Putamen (tissue), 1 donor: ENCODE data around the gene RDH12.

Source experiments
- DNase-seq: peaks from one replicate; pipeline ENCODE4 v3.0.0-alpha.2; 2016; ENCODE audit warnings: low spot score

Gene RDH12

GRCh38 chr14:67749341-67750084 is 47.8 kb downstream of the RDH12 start:
- DNase-seq = no peak

DNA sequence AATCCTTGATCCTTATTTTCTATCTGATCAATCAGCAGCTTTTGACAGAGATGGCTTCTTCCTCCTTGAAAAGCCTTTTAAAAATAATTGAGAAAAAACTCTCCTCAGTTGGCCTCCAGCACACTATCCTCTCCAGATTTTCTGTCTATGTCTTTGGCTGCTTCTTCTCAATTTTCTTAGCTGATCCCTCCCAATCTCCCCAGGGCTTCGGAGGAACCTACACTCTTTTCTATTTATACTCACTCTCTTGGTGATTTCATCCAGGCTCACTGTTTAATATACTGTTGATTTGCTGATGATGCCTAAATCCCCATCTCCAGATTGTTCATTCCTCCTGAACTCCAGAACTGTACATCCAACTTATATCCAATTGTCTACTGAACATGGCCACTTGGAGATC is 54.8 kb downstream of the RDH12 start:
- no peak for DNase-seq

GRCh38 chr14:67757175-67757574 is 55.5 kb downstream of the RDH12 start:
- DNase-seq = no peak

DNA sequence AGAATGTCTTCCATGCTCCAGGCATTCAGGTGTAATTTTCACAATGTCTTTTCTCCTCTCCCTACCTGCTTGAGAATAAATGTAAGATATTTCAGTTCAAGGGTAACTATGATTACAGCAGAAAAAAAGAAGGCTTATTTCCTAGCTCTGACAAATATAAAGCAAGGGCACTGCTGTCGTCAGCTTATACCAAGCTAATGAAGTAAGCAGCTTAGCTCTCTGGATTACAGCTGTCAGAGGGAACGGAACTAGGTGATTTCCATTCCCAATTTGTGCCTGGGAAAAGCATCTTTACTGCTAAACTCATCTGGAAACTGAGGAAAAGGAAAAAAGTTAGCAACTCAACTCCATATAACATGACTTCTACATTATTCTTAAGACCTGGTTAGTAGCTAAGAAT is 58.2 kb downstream of the RDH12 start:
- no peak for DNase-seq

DNA sequence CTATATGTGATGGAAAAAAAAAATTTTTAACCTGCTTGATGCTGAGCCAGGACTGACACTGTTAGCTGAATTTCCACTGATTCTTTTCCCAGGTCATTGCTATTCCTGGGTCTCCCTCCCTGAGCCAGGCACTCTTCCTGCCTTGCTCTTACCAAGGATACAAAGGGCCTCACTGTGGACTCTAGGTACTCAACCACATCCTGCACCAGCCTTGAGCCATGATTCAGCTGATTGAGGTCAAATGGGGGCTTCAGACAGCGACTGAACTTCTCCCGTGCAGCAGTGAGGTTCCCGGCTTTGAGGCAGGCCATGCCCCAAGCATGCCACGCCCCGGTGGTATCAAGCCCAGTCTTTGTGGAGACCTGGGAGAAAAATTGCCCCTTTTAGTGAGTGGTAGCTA is 60.4 kb downstream of the RDH12 start:
- no peak for DNase-seq

DNA sequence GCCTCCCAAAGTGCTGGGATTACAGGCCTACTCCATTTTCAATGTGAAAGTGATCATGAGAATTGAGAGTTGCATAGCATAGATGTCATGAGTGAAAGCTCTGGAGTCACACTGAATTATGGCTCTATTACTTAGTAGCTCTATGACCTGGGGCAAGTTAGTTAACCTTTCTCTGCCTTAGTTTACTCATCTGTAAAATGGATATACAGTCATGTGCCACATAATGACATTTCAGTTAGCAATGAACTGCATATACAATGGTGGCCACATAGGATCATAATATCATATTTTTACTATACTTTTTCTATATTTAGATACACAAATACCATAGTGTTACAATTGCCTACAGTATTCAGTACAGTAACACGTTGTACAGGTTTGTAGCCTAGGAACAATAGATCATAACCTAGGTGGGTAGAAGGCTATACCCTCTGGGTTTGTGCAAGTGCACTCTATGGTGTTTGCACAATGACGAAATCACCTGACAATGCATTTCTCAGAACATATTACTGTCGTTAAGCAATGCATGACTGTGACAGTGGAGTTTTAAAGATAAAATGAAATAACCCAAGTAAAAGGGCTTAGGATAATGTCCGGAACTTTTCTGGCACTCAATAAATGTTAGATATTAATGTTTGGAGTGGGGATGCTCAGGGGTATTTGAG is 61.6 kb downstream of the RDH12 start:
- DNase-seq = no peak

DNA sequence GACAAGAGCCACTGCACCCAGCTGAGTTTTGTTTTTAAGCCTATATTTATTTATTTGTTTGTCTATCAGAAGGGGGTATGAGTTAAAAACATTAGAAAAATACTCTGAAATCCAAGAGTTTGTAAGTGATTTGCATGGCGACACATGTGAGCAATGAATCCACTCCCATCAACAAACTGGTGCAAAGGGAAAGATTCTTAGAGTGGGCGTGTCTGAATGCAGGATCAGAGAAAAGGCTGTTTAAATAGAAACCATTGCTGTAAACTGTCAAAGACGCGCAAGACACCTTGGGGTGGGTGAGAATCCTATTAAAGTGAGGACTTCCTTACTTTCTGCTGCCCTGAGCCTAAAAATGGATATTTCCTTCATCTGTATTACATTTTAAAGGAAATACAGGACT is 62.8 kb downstream of the RDH12 start:
- DNase-seq = peak; percentile 4

- peak; percentile 32 for DNase-seq
These were observed 63.6 kb downstream of the RDH12 start for GRCh38 chr14:67765192-67765834.

DNA sequence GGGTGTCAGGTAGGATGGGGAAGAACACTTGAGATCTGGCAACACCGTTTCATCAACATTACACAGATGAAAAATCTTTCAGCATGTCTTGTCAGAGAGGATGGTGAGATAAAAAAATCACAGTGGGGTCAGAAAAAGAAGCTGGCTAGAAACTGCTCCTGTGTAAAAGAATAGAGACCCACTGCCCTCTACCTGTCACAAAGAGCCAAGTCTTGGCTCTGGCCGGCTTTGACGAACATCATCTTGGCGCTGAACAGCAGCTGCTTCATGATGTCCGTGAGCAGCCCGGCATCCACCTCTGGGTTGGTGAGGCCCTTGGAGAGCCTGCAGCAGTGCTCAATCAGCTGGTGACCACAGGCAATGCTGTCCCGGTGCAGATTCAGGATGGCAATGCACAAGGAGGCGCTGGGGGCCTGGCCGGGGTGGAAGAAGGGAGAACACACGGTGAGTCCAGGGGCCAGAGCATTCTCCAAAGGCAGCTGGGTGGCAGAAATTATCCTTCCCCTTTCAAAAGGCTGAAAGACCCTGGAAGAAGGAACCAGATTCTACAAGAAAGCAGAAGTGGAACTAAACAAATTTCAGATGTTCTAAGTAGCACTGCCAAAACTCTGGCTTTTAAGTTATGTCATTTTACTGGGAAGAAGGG is 64.5 kb downstream of the RDH12 start:
- DNase-seq = peak; percentile 21

GRCh38 chr14:67768219-67768618 is 66.5 kb downstream of the RDH12 start:
- DNase-seq = no peak

- no peak for DNase-seq
These were observed 72.2 kb downstream of the RDH12 start for GRCh38 chr14:67773844-67774377.

DNA sequence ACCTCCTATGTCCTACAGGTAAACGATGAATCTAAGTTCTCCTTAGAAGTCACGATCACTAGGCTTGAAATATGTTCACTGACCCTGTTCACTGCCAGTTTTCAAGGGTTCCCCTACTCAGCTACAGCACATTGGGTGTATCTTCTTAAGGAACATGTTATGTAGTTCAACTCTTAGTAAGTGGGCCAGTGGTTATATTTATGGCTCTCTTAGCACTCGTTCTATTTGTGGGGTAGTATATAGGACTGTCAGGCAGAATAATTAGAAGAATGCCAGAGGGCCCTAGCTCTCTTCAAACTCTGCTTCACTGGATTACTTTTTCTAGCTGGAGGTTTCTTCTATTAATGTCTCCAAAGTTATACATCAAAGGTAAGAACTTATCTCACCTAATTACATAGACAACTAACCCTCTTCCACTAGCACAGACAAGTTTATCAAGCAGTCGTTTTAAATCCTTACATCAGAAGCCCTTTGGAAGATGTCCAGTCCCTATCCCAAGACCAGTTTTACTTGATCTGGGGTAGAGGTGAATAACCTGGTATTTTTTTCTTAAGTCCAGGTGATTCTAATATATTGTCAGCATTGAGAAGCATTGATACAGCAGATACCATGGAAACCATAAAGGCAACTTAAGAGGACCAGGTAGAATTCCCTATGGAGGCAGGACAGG is 75.1 kb downstream of the RDH12 start:
- DNase-seq = no peak

GRCh38 chr14:67778792-67779191 is 77.1 kb downstream of the RDH12 start:
- no peak for DNase-seq

- no peak for DNase-seq
These were observed 80.4 kb downstream of the RDH12 start for GRCh38 chr14:67782090-67782489.
